Activated CD4-positive, CD25-positive, alpha-beta regulatory T cell (primary cell): ENCODE data around the gene TMEM214.
"Not testable (repeated sequence)": the region's sequence is repeated elsewhere in the genome, so short reads cannot be mapped to it uniquely, and the experiment has no call there.

ENCODE experiments used
- DNase-seq, 4 experiments: peaks; one replicate each; lab custom pipeline; 2025; lab: John Stamatoyannopoulos, UW

The TMEM214 gene

GRCh38 chr2:27069961-27070618 lies 37.3 kb downstream of the TMEM214 start:
- no peak for DNase-seq

- no peak for DNase-seq
These were observed 38.0 kb downstream of the TMEM214 start for GRCh38 chr2:27070653-27071276.

- peak; percentile 81 to 90 (median 85) for DNase-seq
These were observed 38.7 kb downstream of the TMEM214 start, which contains the start of gene OST4 for GRCh38 chr2:27071277-27071989. TSS of gene OST4 (minus strand) at chr2:27071654.

GRCh38 chr2:27071990-27072830 lies 39.4 kb downstream of the TMEM214 start:
- DNase-seq: peak in 1 of 4 experiments; percentile 16

- no peak for DNase-seq
These were observed 40.2 kb downstream of the TMEM214 start for GRCh38 chr2:27072920-27073319.

- no peak for DNase-seq
These were observed 41.0 kb downstream of the TMEM214 start for GRCh38 chr2:27073782-27074181.

GRCh38 chr2:27074738-27075565 lies 42.2 kb downstream of the TMEM214 start:
- DNase-seq: peak in 1 of 4 experiments; percentile 34

- DNase-seq: not testable (repeated sequence)
These were observed 42.8 kb downstream of the TMEM214 start for GRCh38 chr2:27075566-27075871.

GRCh38 chr2:27076323-27076722 lies 43.6 kb downstream of the TMEM214 start:
- DNase-seq: no peak

GRCh38 chr2:27077231-27077630 lies 44.5 kb downstream of the TMEM214 start:
- DNase-seq: no peak

GRCh38 chr2:27078267-27079194 lies 45.8 kb downstream of the TMEM214 start, which contains the start of gene EMILIN1:
TSS of gene EMILIN1 (plus strand) at chr2:27078615. CDS start at chr2:27079066, 451 bp downstream.
- no peak for DNase-seq

GRCh38 chr2:27079233-27080139 lies 46.7 kb downstream of the TMEM214 start:
- no peak for DNase-seq

GRCh38 chr2:27080140-27080469 lies 47.3 kb downstream of the TMEM214 start:
- DNase-seq: no peak

GRCh38 chr2:27080603-27080936 lies 47.8 kb downstream of the TMEM214 start:
- DNase-seq: no peak

GRCh38 chr2:27081984-27082772 lies 49.4 kb downstream of the TMEM214 start:
- DNase-seq: no peak

- no peak for DNase-seq
These were observed 50.1 kb downstream of the TMEM214 start for GRCh38 chr2:27082773-27083409.

GRCh38 chr2:27083410-27084296 lies 50.9 kb downstream of the TMEM214 start:
- DNase-seq: no peak
